HG03159 (cell line): ENCODE results near the gene RPF1.

Source experiments
- ATAC-seq: cut with Tn5 transposase; IDR thresholded peaks from one replicate; pipeline ENCODE4 v1.9.1; 2021; ENCODE audit warnings: mild to moderate bottlenecking, moderate library complexity; ENCODE audit not compliant: unreplicated experiment

The RPF1 gene

GRCh38 chr1:84541679-84542078 lies 62.6 kb downstream of the RPF1 start:
- no peak for ATAC-seq
